ENCODE data around the gene PFKFB4.

Gene PFKFB4

GRCh38 chr3:48516571-48516970 lies 40.0 kb downstream of the PFKFB4 start:
- no peak for DNase-seq (ENCODE audit: low read depth, low spot score)
- ChIA-PET CTCF (interaction anchor here (1.2 kb wide), 1 partner anchor 31 kb away, joined by 3 read pairs; no protein-coding TSS in a partner anchor), POLR2A (no interaction called here)
- TF ChIP-seq CTCF (IDR thresholded peaks at IDR 0.05; ENCODE audit: insufficient read depth, low read length, missing control alignments), result no peak
- no peak overlapping the region for H3K4me3 ChIP-seq (ENCODE audit: low read depth, low read length)

- no peak for TF ChIP-seq CTCF (IDR thresholded peaks at IDR 0.05; ENCODE audit: insufficient read depth, low read length, missing control alignments)
- ChIA-PET CTCF (interaction anchor here (1.0 to 2.1 kb wide), 4 partner anchors 13 to 79 kb away, joined by 3 to 7 read pairs (median 4); no protein-coding TSS in a partner anchor), POLR2A (no interaction called here)
- DNase-seq (ENCODE audit: low read depth, low spot score), result no peak
- H3K4me3 ChIP-seq (ENCODE audit: low read depth, low read length), result no peak overlapping the region
Observed at GRCh38 chr3:48514431-48515227, 42.0 kb downstream of the PFKFB4 start.

- no peak overlapping the region for H3K4me3 ChIP-seq (ENCODE audit: low read depth, low read length)
- ChIA-PET CTCF (interaction anchor here (0.8 kb wide), 1 partner anchor 111 kb away, joined by 3 read pairs; no protein-coding TSS in a partner anchor), POLR2A (no interaction called here)
- no peak for TF ChIP-seq CTCF (IDR thresholded peaks at IDR 0.05; ENCODE audit: insufficient read depth, low read length, missing control alignments)
- no peak for DNase-seq (ENCODE audit: low read depth, low spot score)
Observed at GRCh38 chr3:48511551-48511950, 45.1 kb downstream of the PFKFB4 start.

- POLR2A ChIA-PET, result interaction anchor here (0.8 kb wide), 1 partner anchor 68 kb away, joined by 3 read pairs; the partner anchor contains the start of gene CCDC51
- H3K4me3 ChIP-seq (ENCODE audit: low read depth, low read length), result no peak overlapping the region
- no peak for DNase-seq (ENCODE audit: low read depth, low spot score)
- peak; percentile 67 for TF ChIP-seq CTCF (IDR thresholded peaks at IDR 0.05; ENCODE audit: insufficient read depth, low read length, missing control alignments)
- CTCF ChIA-PET, result interaction anchor here (1.0 to 2.3 kb wide), 5 partner anchors 34 to 71 kb away, joined by 3 to 5 read pairs (median 4); no protein-coding TSS in a partner anchor
Observed at GRCh38 chr3:48507256-48508061, 49.1 kb downstream of the PFKFB4 start.

- no peak for DNase-seq (ENCODE audit: low read depth, low spot score)
- H3K4me3 ChIP-seq (ENCODE audit: low read depth, low read length), result no peak overlapping the region
- CTCF ChIA-PET, result interaction anchor here (0.9 kb wide), 1 partner anchor 32 kb away, joined by 3 read pairs; no protein-coding TSS in a partner anchor
- POLR2A ChIA-PET, result no interaction called here
- no peak for TF ChIP-seq CTCF (IDR thresholded peaks at IDR 0.05; ENCODE audit: insufficient read depth, low read length, missing control alignments)
Observed at GRCh38 chr3:48505968-48506504, 50.6 kb downstream of the PFKFB4 start.
